Endothelial cell of umbilical vein (primary cell): ENCODE results near the gene FCN1.

Source experiments
- EZH2 ChIP-seq: IDR thresholded peaks from 2 replicates; pipeline ENCODE4 v1.6.1; 2012; ENCODE audit warnings: borderline replicate concordance, low read depth, mild to moderate bottlenecking, moderate library complexity, low read length, inconsistent platforms; ENCODE audit not compliant: severe bottlenecking
- FOS ChIP-seq: IDR thresholded peaks from 2 replicates; pipeline ENCODE4 v1.6.1; 2011; ENCODE audit warnings: mild to moderate bottlenecking, low read length, moderate library complexity, borderline replicate concordance; ENCODE audit not compliant: insufficient read depth
- POLR2AphosphoS5 ChIP-seq: IDR thresholded peaks from 2 replicates; pipeline ENCODE4 v1.6.1; 2012; ENCODE audit warnings: low read depth, mild to moderate bottlenecking, control low read depth, low read length, moderate library complexity; ENCODE audit not compliant: insufficient read depth
- TF ChIP-seq, protein P1 (sequence below), 2 donors: IDR thresholded peaks; 1 replicate in 1 of 2; 2 replicates in 1 of 2; pipeline ENCODE4 v1.5.1; 2011; ENCODE audit warnings: low read length in 2 of 2, mild to moderate bottlenecking in 2 of 2, moderate library complexity in 2 of 2, control low read depth in 1 of 2, inconsistent platforms in 1 of 2, low read depth in 1 of 2; ENCODE audit not compliant: insufficient read depth in 1 of 2; ENCODE audit errors: extremely low read depth in 1 of 2

DNA sequence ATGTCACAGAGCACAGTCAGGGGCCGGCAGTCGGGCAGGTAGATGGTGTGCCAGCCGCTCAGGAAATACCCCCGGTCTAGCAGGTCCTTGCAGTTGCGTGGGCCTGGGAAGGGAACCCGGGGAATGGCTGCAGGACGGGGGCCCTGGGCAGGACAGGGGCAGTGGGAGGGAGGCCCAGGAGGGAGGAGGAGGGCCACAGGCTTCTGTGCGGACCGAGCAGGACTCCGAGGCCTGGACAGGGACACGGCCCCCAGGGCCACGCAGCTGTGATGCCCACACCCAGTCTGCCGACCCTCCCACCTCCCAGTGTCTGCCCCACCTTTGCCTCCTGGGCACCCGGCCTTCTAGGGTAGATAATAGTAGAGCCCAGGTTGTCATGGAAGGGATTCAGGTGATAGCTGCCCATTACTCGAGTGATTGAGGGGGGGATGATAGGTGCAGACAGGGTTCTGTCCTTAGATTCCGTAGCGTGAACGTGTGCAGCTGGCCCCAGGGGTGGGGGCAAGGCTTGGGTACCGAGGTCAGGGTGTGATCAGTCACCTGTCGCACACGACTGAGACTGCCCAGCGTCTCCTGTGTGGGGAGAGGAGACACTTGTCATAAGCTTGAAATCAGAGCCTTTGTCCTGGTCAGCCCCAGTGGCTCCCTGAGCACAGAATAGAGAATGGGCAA is 4.5 kb downstream of the FCN1 start:
- TF ChIP-seq, protein P1, sequence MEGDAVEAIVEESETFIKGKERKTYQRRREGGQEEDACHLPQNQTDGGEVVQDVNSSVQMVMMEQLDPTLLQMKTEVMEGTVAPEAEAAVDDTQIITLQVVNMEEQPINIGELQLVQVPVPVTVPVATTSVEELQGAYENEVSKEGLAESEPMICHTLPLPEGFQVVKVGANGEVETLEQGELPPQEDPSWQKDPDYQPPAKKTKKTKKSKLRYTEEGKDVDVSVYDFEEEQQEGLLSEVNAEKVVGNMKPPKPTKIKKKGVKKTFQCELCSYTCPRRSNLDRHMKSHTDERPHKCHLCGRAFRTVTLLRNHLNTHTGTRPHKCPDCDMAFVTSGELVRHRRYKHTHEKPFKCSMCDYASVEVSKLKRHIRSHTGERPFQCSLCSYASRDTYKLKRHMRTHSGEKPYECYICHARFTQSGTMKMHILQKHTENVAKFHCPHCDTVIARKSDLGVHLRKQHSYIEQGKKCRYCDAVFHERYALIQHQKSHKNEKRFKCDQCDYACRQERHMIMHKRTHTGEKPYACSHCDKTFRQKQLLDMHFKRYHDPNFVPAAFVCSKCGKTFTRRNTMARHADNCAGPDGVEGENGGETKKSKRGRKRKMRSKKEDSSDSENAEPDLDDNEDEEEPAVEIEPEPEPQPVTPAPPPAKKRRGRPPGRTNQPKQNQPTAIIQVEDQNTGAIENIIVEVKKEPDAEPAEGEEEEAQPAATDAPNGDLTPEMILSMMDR (IDR thresholded peaks at IDR 0.05; ENCODE audit: extremely low read depth in 1 of 2, insufficient read depth in 1 of 2, low read depth in 1 of 2, low read length in 2 of 2), result no peak
- TF ChIP-seq POLR2AphosphoS5, result no peak
- no peak for TF ChIP-seq FOS
- TF ChIP-seq EZH2, result no peak
